Muscle of leg (tissue), 11 donors: ENCODE results near the gene PKMYT1. TPM values are rescaled to one million over a fixed set of nuclear protein-coding genes. Genes with fewer than 3 reads are reported as not detected.
"Not testable (repeated sequence)": the region's sequence is repeated elsewhere in the genome, so short reads cannot be mapped to it uniquely, and the experiment has no call there.

Source experiments
- DNase-seq: peaks from one replicate; pipeline ENCODE4 v3.0.0; 2013
- H3K27ac ChIP-seq: one replicate; pipeline ENCODE4 v1.5.1; 2013; ENCODE audit warnings: mild to moderate bottlenecking, low read length, control low read depth
- H3K27me3 ChIP-seq: one replicate; pipeline ENCODE4 v1.6.1; 2013; ENCODE audit warnings: low read length; ENCODE audit not compliant: control insufficient read depth, insufficient read depth
- H3K36me3 ChIP-seq: one replicate; pipeline ENCODE4 v1.6.1; 2013; ENCODE audit warnings: low read length; ENCODE audit not compliant: control insufficient read depth, insufficient read depth
- H3K4me1 ChIP-seq: one replicate; pipeline ENCODE4 v1.6.1; 2013; ENCODE audit warnings: low read length; ENCODE audit not compliant: control insufficient read depth, insufficient read depth
- H3K4me3 ChIP-seq: one replicate; pipeline ENCODE4 v1.5.1; 2013; ENCODE audit warnings: low read length, control low read depth
- H3K9me3 ChIP-seq: replicated peaks from 2 replicates; pipeline ENCODE4 v1.6.1; 2013; ENCODE audit warnings: low read depth, low read length; ENCODE audit not compliant: control insufficient read depth
- WGBS: methylation state at CpG from one replicate; pipeline ENCODE4 v1.1.5; 2013; ENCODE audit warnings: missing lambda C conversion rate; ENCODE audit not compliant: insufficient coverage; 5-methylcytosine and 5-hydroxymethylcytosine counted together
- polyA plus RNA-seq, 8 donors: library from polyadenylated mRNA; unstranded; fragments of 120-200 nt; gene quantifications; one replicate each; pipeline versions ENCODE4 v1.2.1 to v1.2.3, GENCODE V29; 2013; ENCODE audit warnings: inconsistent platforms in 1 of 8, low replicate concordance in 1 of 8; ENCODE audit not compliant: insufficient read length in 8 of 8, insufficient read depth in 1 of 8
- total RNA-seq: library from RNA; stranded (reverse); fragments of 120-200 nt; gene quantifications from one replicate; pipeline ENCODE4 v1.2.4, GENCODE V29; 2013

PKMYT1 gene
- total and polyA plus RNA-seq, 9 donors = 3.6 to 19.4 (median 14.1) TPM

- no peaks in the 10 kb centered on the region for H3K9me3 ChIP-seq
- H3K36me3 ChIP-seq = peaks cover 3% of the 10 kb centered on the region
- DNase-seq = no peak
- H3K4me3 ChIP-seq = no peak overlapping the region
- H3K27ac ChIP-seq = no peak overlapping the region
- peaks cover 15% of the 10 kb centered on the region for H3K27me3 ChIP-seq
- peaks cover 30% of the 10 kb centered on the region for H3K4me1 ChIP-seq
- 84% methylated on average over 16 of the region's 16 CpGs for WGBS
These were observed 29.5 kb downstream of the PKMYT1 start for GRCh38 chr16:2950773-2951172.

- whole genome bisulfite sequencing = 98% methylated on average over 13 of the region's 13 CpGs
- H3K4me3 ChIP-seq = no peak overlapping the region
- peaks cover 15% of the 10 kb centered on the region for H3K27me3 ChIP-seq
These were observed 29.9 kb downstream of the PKMYT1 start for GRCh38 chr16:2950353-2950724.

GRCh38 chr16:2949705-2950352 is 30.4 kb downstream of the PKMYT1 start:
- Histone ChIP-seq H3K27ac (no peak overlapping the region), H3K36me3 (peaks cover 3% of the 10 kb centered on the region), H3K4me3 (no peak overlapping the region), H3K27me3 (peaks cover 11% of the 10 kb centered on the region), H3K9me3 (no peaks in the 10 kb centered on the region), H3K4me1 (peaks cover 30% of the 10 kb centered on the region)
- WGBS = 77% methylated on average over 19 of the region's 19 CpGs
- DNase-seq = no peak

More at GRCh38 chr16:2950353-2950724, 29.9 kb downstream of the PKMYT1 start:
- DNase-seq = no peak
- Histone ChIP-seq H3K4me1 (peaks cover 30% of the 10 kb centered on the region), H3K9me3 (no peaks in the 10 kb centered on the region), H3K27ac (no peak overlapping the region), H3K36me3 (peaks cover 3% of the 10 kb centered on the region)

GRCh38 chr16:2948807-2949704 is 31.2 kb downstream of the PKMYT1 start:
- DNase-seq = no peak
- H3K36me3 ChIP-seq = peaks cover 3% of the 10 kb centered on the region
- H3K9me3 ChIP-seq = no peaks in the 10 kb centered on the region
- H3K27me3 ChIP-seq = peaks cover 6% of the 10 kb centered on the region
- peaks cover 30% of the 10 kb centered on the region for H3K4me1 ChIP-seq
- WGBS = 69% methylated on average over 31 of the region's 36 CpGs
- peak overlapping the region; percentile 42 for H3K27ac ChIP-seq
- H3K4me3 ChIP-seq = no peak overlapping the region

GRCh38 chr16:2946649-2947048 is 33.6 kb downstream of the PKMYT1 start:
- 90% methylated on average over 3 of the region's 4 CpGs for WGBS
- no peaks in the 10 kb centered on the region for H3K9me3 ChIP-seq
- no peak overlapping the region for H3K4me3 ChIP-seq
- no peaks in the 10 kb centered on the region for H3K27me3 ChIP-seq
- no peak overlapping the region for H3K27ac ChIP-seq
- peaks cover 11% of the 10 kb centered on the region for H3K36me3 ChIP-seq
- H3K4me1 ChIP-seq = peaks cover 18% of the 10 kb centered on the region
- DNase-seq = no peak

- not testable (repeated sequence) for H3K4me3 ChIP-seq, H3K9me3 ChIP-seq, H3K4me1 ChIP-seq, H3K27ac ChIP-seq, DNase-seq, H3K27me3 ChIP-seq
- H3K36me3 ChIP-seq = peaks cover 25% of the 10 kb centered on the region
- 81% methylated on average over 6 of the region's 12 CpGs for WGBS
These were observed 36.5 kb downstream of the PKMYT1 start for GRCh38 chr16:2943716-2944115.

GRCh38 chr16:2942045-2942444 is 38.2 kb downstream of the PKMYT1 start:
- H3K9me3 ChIP-seq = no peaks in the 10 kb centered on the region
- H3K4me3 ChIP-seq = no peak overlapping the region
- no peaks in the 10 kb centered on the region for H3K27me3 ChIP-seq
- no peaks in the 10 kb centered on the region for H3K4me1 ChIP-seq
- no peak for DNase-seq
- WGBS = 90% methylated on average over 4 of the region's 4 CpGs
- no peak overlapping the region for H3K27ac ChIP-seq
- peaks cover 38% of the 10 kb centered on the region for H3K36me3 ChIP-seq

GRCh38 chr16:2939968-2940367 is 40.3 kb downstream of the PKMYT1 start:
- Histone ChIP-seq H3K36me3 (peaks cover 47% of the 10 kb centered on the region), H3K27ac (no peak overlapping the region), H3K4me1 (no peaks in the 10 kb centered on the region), H3K9me3 (no peaks in the 10 kb centered on the region), H3K4me3 (no peak overlapping the region), H3K27me3 (no peaks in the 10 kb centered on the region)
- 80% methylated on average over 1 of the region's 2 CpGs for WGBS
- no peak for DNase-seq

GRCh38 chr16:2938206-2938605 is 42.0 kb downstream of the PKMYT1 start:
- H3K9me3 ChIP-seq = no peaks in the 10 kb centered on the region
- H3K27me3 ChIP-seq = no peaks in the 10 kb centered on the region
- H3K27ac ChIP-seq = no peak overlapping the region
- no peak for DNase-seq
- H3K36me3 ChIP-seq = peaks cover 58% of the 10 kb centered on the region
- H3K4me3 ChIP-seq = no peak overlapping the region
- no peaks in the 10 kb centered on the region for H3K4me1 ChIP-seq
- 96% methylated on average over 7 of the region's 12 CpGs for WGBS

GRCh38 chr16:2937170-2937569 is 43.1 kb downstream of the PKMYT1 start:
- 91% methylated on average over 20 of the region's 24 CpGs for WGBS
- no peak overlapping the region for H3K27ac ChIP-seq
- no peaks in the 10 kb centered on the region for H3K9me3 ChIP-seq
- no peaks in the 10 kb centered on the region for H3K27me3 ChIP-seq
- H3K36me3 ChIP-seq = peaks cover 58% of the 10 kb centered on the region
- H3K4me3 ChIP-seq = no peak overlapping the region
- no peak for DNase-seq
- H3K4me1 ChIP-seq = no peaks in the 10 kb centered on the region
